GM21737 (cell line): ENCODE data around the gene GPNMB.

Experiments
- ATAC-seq: cut with Tn5 transposase; IDR thresholded peaks from one replicate; pipeline ENCODE4 v1.9.1; 2021; ENCODE audit warnings: mild to moderate bottlenecking, moderate library complexity; ENCODE audit not compliant: unreplicated experiment

Gene GPNMB

GRCh38 chr7:23268746-23269145, 22.2 kb downstream of the GPNMB start:
- no peak for ATAC-seq

- no peak for ATAC-seq
Measured at GRCh38 chr7:23272275-23272674, 25.7 kb downstream of the GPNMB start.

- ATAC-seq, result peak; percentile 97
Measured at GRCh38 chr7:23273141-23273599, 26.6 kb downstream of the GPNMB start.

GRCh38 chr7:23275912-23276311, 29.3 kb downstream of the GPNMB start:
- no peak for ATAC-seq

GRCh38 chr7:23276376-23276775, 29.8 kb downstream of the GPNMB start:
- ATAC-seq, result no peak

GRCh38 chr7:23276947-23277346, 30.4 kb downstream of the GPNMB start:
- ATAC-seq, result no peak

GRCh38 chr7:23277359-23277989, 30.9 kb downstream of the GPNMB start:
- ATAC-seq, result no peak

- no peak for ATAC-seq
Measured at GRCh38 chr7:23279819-23280525, 33.4 kb downstream of the GPNMB start.

- ATAC-seq, result no peak
Measured at GRCh38 chr7:23283086-23283485, 36.5 kb downstream of the GPNMB start.

GRCh38 chr7:23284871-23285270, 38.3 kb downstream of the GPNMB start:
- no peak for ATAC-seq

GRCh38 chr7:23285657-23286646, 39.4 kb downstream of the GPNMB start:
- ATAC-seq, result no peak

GRCh38 chr7:23287612-23288011, 41.0 kb downstream of the GPNMB start:
- ATAC-seq, result no peak

- no peak for ATAC-seq
Measured at GRCh38 chr7:23290993-23291392, 44.4 kb downstream of the GPNMB start.

- no peak for ATAC-seq
Measured at GRCh38 chr7:23291957-23292560, 45.5 kb downstream of the GPNMB start.

- no peak for ATAC-seq
Measured at GRCh38 chr7:23292623-23293022, 46.0 kb downstream of the GPNMB start.

- ATAC-seq, result no peak
Measured at GRCh38 chr7:23293500-23294073, 47.0 kb downstream of the GPNMB start.

- ATAC-seq, result no peak
Measured at GRCh38 chr7:23294549-23295400, 48.2 kb downstream of the GPNMB start.

GRCh38 chr7:23295401-23295697, 48.8 kb downstream of the GPNMB start:
- ATAC-seq, result no peak

GRCh38 chr7:23298141-23298881, 51.7 kb downstream of the GPNMB start:
- no peak for ATAC-seq
